ENCODE measurements around the gene SNX8.
"Not testable (repeated sequence)": the region's sequence is repeated elsewhere in the genome, so short reads cannot be mapped to it uniquely, and the experiment has no call there.

Gene SNX8

DNA sequence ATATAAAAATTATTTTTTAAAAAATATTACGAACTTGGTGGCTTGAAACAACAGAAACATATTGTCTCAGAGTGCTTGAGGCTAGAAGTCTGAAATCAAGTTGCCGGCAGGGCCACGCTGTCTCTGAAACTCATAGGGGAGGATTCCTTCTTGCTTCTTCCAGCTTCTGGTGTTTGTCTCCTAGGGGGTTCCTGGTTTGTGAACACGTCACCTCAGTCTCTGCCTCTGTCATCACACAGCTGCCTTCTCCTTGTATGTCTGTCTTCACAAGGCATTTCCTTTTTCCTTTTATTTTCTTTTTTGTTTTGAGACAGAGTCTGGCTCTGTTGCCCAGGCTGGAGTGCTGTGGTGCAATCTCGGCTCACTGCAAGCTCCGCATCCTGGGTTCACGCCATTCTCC, 12.7 kb upstream of the SNX8 start:
- ATAC-seq: no peak

GRCh38 chr7:2325162-2325561, 10.9 kb upstream of the SNX8 start:
- ATAC-seq: no peak

- ATAC-seq: no peak
Observed at GRCh38 chr7:2321020-2321419, 6.8 kb upstream of the SNX8 start.

GRCh38 chr7:2317556-2318293, 3.5 kb upstream of the SNX8 start:
- no peak for ATAC-seq

DNA sequence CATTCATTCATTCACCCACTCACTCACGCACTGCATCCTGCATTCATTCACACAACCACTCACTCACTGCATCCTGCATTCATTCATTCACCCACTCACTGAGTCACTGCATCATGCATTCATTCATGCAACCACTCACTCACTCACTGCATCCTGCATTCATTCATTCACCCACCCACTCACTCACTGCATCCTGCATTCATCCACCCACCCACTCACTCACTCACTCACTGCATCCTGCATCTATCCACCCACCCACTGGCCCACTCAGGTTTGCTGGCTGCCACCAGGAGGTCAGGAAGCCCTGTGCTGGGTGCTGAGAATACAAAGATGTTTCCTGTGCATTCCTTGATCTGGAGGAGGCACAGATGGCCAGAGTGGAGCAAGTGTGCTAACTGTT, 2.3 kb upstream of the SNX8 start:
- no peak for ATAC-seq

DNA sequence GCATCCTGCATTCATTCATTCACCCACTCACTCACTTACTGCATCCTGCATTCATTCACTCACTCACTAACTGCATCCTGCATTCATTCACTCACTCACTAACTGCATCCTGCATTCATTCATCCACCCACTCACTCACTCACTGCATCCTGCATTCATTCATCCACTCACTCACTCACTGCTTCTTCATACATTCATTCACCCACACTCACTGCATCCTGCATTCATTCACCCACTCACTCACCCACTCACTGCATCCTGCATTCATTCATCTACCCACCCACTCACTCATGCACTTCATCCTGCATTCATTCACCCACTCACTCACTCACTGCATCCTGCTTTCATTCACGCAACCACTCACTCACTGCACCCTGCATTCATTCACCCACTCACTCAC, 1.5 kb upstream of the SNX8 start:
- no peak for ATAC-seq

GRCh38 chr7:2314956-2315530, 802 bp upstream of the SNX8 start:
- ATAC-seq: not testable (repeated sequence)

DNA sequence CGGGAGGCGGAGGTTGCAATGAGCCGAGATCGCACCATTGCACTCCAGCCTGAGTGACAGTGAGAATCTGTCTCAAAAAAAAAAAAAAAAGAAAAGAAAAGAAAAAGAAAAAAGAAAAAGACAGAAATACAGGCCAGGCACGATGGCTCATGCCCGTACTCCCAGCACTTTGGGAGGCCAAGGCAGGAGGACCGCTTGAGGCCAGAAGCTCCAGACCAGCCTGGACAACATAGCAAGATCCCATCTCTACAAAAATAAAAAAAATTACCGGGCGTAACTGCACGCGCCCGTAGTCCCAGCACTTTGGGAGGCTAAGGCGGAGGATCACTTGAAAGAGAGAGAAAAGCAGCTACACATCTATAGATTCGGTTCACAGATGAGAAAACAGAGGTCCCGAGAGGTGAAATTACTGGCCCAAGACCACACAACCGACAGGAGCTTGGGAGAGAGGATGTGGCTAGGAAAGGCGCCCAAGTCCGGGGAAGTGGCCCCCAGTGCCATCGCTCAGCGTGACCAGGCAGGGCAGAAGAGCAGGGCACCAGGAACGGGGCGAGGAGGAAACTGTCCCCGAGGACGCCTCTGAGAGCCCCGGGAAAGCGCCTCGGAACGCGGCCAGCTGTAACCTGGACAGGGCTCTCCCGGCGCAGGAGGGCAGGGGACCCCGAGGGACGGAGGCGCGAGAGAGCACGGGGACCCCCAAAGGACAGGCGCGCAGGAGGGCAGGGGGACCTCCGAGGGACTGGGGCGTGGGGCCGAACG, 612 bp downstream of the SNX8 start:
- no peak for ATAC-seq

DNA sequence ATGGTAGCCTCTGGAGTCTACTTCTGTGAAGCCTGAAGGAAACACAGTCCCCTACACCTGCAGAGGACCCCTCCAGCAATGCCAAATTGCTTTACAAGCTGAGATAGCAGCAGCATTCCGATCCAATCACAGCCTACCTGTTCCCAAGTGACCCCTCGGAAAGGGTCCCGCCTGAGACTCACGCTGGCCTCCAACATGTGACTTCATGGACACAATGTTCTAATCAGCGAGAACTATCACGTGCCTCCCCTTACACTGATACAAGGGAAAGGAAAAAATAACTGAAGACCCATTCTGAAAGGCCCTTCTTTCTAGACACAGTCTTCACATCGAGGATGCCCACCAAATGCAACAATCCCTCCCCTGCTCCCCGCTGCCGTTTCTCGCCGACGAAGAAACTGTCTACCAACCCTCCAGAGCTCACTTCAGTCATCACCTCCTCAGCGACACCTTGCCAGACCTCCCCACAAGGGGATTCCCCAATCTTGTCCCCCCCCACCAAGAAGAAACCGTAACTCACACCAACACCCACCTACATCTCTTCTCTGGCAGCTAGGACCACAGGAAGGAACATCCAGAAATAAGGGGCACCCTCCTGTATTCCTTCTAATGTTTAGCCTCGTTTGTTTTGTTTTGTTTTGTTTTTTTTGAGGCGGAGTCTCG, 1.8 kb downstream of the SNX8 start:
- ATAC-seq: no peak

- ATAC-seq: no peak
Observed at GRCh38 chr7:2309889-2310331, 4.3 kb downstream of the SNX8 start.

DNA sequence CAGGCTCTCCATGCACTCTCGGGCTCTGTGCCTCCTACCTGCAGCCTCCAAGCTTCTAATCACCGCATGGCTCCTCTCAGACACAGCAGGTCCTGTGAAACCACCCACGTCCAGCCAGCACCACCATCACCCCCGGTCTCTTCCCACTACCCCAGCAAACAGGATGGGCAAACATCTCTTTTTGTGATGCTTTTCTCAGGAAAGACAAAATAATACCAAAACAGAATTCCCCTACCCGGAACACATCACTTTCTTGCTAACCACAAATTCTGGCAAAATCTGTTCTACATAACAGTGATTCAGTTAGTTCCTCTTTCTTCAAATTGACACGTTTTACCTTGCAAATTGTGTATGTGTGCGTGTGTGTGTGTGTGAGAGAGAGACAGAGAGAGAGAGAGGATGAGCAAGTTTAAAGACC, 6.5 kb downstream of the SNX8 start:
- ATAC-seq: peak in 1 of 2 donors; percentile 48

- ATAC-seq: no peak
Observed at GRCh38 chr7:2306688-2307087, 7.6 kb downstream of the SNX8 start.

GRCh38 chr7:2305258-2305657, 9.0 kb downstream of the SNX8 start:
- not testable (repeated sequence) for ATAC-seq

GRCh38 chr7:2303520-2303919, 10.7 kb downstream of the SNX8 start:
- not testable (repeated sequence) for ATAC-seq

DNA sequence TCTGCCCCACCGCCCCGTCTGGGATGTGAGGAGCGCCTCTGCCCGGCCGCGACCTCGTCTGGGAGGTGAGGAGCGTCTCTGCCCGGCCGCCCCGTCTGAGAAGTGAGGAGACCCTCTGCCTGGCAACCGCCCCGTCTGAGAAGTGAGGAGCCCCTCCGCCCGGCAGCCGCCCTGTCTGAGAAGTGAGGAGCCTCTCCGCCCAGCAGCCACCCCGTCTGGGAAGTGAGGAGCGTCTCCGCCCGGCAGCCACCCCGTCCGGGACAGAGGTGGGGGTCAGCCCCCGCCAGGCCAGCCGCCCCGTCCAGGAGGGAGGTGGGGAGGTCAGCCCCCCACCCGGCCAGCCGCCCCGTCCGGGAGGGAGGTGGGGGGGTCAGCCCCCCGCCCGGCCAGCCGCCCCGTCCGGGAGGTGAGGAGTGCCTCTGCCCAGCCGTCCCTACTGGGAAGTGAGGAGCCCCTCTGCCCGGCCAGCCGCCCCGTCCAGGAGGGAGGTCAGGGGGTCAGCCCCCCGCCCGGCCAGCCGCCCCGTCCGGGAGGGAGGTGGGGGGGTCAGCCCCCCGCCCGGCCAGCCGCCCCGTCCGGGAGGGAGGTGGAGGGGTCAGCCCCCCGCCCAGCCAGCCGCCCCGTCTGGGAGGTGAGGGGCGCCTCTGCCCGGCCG, 11.4 kb downstream of the SNX8 start:
- ATAC-seq: not testable (repeated sequence)

- ATAC-seq: no peak
Observed at GRCh38 chr7:2301511-2301863, 12.8 kb downstream of the SNX8 start.

DNA sequence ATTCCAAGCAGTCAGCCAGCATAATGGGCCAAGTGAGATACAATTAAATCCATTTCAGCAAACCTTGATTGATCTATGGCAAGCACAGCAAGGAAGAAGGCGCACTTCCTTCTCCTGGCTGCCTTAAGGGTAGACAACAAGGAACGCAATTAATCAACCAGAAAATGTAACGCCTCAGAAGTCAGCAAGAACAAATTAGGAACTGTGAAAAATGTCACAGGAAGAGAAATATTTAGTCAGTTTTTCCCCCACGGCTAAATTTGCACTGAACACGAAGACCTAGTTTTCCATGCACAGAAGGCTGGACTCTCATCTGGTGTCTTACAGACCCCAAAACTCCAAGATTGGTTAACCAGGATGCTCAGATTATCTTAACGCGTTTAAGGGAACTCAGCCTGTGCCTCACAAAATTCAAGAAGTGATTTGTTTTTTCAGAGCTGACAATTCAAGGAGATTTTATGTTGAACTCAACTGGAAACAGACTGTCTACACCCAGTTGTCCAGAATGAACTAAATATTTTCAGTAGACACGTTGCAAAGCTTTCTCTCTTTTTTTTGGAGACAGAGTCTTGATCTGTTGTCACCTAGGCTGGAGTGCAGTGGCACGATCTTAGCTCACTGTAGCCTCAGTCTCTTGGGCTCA, 14.2 kb downstream of the SNX8 start:
- no peak for ATAC-seq

GRCh38 chr7:2299131-2299829, 15.0 kb downstream of the SNX8 start:
- ATAC-seq: peak; percentile 55 to 59

- ATAC-seq: no peak
Observed at GRCh38 chr7:2296832-2297231, 17.4 kb downstream of the SNX8 start.

GRCh38 chr7:2295936-2296620, 18.2 kb downstream of the SNX8 start:
- no peak for ATAC-seq

DNA sequence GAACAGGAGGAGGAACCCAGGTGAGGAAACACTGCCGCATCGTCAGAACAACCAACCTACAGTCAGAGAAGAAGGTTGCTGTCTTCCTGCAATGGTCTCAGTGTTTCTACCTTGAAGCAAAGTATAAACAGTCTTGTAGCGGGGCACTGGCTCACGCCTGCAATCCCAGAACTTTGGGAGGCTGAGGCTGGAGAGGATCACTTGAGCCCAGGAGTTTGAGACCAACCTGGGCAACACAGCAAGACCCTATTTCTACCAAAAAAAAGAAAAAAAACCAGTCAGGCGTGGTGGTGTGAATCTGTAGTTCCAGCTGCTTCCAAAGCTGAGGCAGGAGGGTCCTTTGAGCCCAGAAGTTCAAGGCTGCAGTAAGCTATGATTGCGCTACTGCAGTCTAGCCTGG, 23.4 kb downstream of the SNX8 start:
- ATAC-seq: no peak

All from activated CD4-positive, CD25-positive, alpha-beta regulatory T cell treated with anti-CD3 and anti-CD28 coated beads, Interleukin-2, amount 50 U/mL, for 24 hours (primary cell).